Endothelial cell of umbilical vein (primary cell): ENCODE results near the gene MACROD2.

Source experiments
- FOS ChIP-seq: IDR thresholded peaks from 2 replicates; pipeline ENCODE4 v1.6.1; 2011; ENCODE audit warnings: mild to moderate bottlenecking, low read length, moderate library complexity, borderline replicate concordance; ENCODE audit not compliant: insufficient read depth
- POLR2A ChIP-seq: IDR thresholded peaks from 2 replicates; pipeline ENCODE4 v1.6.1; 2012; ENCODE audit warnings: low read depth, mild to moderate bottlenecking, control low read depth, low read length
- POLR2AphosphoS5 ChIP-seq: IDR thresholded peaks from 2 replicates; pipeline ENCODE4 v1.6.1; 2012; ENCODE audit warnings: low read depth, mild to moderate bottlenecking, control low read depth, low read length, moderate library complexity; ENCODE audit not compliant: insufficient read depth
- TF ChIP-seq, protein P1 (sequence below), 2 donors: IDR thresholded peaks; 1 replicate in 1 of 2; 2 replicates in 1 of 2; pipeline ENCODE4 v1.5.1; 2011; ENCODE audit warnings: low read length in 2 of 2, mild to moderate bottlenecking in 2 of 2, moderate library complexity in 2 of 2, control low read depth in 1 of 2, inconsistent platforms in 1 of 2, low read depth in 1 of 2; ENCODE audit not compliant: insufficient read depth in 1 of 2; ENCODE audit errors: extremely low read depth in 1 of 2

DNA sequence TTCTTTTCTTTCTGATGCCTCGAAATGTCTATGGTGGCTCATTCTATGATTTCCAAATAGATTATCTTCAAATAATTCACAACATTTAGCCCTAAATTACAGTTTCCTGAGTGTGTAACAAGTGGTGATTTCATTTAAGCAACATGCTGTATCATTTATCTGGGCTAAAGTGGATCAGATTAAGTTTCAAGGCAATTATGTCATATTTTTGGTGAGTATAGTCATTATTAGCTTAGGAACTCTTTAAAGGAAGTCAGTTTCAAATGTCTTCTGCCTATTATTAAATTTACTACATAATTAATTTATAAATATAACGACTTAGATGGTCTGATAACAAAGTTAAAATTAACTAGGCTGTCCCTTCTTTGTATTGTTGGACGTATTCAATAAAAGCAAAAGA lies 1190.0 kb downstream of the MACROD2 start:
- TF ChIP-seq, protein P1, sequence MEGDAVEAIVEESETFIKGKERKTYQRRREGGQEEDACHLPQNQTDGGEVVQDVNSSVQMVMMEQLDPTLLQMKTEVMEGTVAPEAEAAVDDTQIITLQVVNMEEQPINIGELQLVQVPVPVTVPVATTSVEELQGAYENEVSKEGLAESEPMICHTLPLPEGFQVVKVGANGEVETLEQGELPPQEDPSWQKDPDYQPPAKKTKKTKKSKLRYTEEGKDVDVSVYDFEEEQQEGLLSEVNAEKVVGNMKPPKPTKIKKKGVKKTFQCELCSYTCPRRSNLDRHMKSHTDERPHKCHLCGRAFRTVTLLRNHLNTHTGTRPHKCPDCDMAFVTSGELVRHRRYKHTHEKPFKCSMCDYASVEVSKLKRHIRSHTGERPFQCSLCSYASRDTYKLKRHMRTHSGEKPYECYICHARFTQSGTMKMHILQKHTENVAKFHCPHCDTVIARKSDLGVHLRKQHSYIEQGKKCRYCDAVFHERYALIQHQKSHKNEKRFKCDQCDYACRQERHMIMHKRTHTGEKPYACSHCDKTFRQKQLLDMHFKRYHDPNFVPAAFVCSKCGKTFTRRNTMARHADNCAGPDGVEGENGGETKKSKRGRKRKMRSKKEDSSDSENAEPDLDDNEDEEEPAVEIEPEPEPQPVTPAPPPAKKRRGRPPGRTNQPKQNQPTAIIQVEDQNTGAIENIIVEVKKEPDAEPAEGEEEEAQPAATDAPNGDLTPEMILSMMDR (IDR thresholded peaks at IDR 0.05; ENCODE audit: extremely low read depth in 1 of 2, insufficient read depth in 1 of 2, low read depth in 1 of 2, low read length in 2 of 2): no peak
- TF ChIP-seq POLR2AphosphoS5 (no peak), FOS (no peak), POLR2A (no peak)
